ENCODE measurements around the gene FBXL13.
"Not testable (repeated sequence)": the region's sequence is repeated elsewhere in the genome, so short reads cannot be mapped to it uniquely, and the experiment has no call there.

DNA sequence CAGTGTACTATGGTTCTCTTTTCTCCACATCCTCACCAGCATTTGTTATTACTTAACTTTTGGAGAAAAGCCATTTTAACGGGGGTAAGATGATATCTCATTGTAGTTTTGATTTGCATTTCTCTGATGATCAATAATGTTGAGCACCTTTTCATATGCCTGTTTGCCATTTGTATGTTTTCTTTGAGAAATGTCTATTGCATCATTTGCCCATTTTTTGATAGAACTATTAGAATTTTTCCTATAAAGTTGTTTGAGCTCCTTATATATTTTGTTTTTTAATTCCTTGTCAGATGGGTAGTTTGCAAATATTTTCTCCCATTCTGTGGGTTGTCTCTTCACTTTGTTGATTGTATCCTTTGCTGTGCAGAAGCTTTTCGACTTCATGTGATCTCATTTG lies 172.5 kb downstream of the FBXL13 start:
- TF ChIP-seq, protein P1, sequence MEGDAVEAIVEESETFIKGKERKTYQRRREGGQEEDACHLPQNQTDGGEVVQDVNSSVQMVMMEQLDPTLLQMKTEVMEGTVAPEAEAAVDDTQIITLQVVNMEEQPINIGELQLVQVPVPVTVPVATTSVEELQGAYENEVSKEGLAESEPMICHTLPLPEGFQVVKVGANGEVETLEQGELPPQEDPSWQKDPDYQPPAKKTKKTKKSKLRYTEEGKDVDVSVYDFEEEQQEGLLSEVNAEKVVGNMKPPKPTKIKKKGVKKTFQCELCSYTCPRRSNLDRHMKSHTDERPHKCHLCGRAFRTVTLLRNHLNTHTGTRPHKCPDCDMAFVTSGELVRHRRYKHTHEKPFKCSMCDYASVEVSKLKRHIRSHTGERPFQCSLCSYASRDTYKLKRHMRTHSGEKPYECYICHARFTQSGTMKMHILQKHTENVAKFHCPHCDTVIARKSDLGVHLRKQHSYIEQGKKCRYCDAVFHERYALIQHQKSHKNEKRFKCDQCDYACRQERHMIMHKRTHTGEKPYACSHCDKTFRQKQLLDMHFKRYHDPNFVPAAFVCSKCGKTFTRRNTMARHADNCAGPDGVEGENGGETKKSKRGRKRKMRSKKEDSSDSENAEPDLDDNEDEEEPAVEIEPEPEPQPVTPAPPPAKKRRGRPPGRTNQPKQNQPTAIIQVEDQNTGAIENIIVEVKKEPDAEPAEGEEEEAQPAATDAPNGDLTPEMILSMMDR (IDR thresholded peaks at IDR 0.05; ENCODE audit: poor library complexity, severe bottlenecking), result not testable (repeated sequence)
- not testable (repeated sequence) for TF ChIP-seq EZH2 (IDR thresholded peaks at IDR 0.05; ENCODE audit: borderline replicate concordance, insufficient read depth, low read length, poor library complexity, severe bottlenecking); EP300 (conservative IDR thresholded peaks at IDR 0.05; ENCODE audit: poor library complexity, severe bottlenecking); MXI1 (conservative IDR thresholded peaks at IDR 0.05; ENCODE audit: poor library complexity, severe bottlenecking); SMC3 (conservative IDR thresholded peaks at IDR 0.05; ENCODE audit: poor library complexity); TAF1 (IDR thresholded peaks at IDR 0.05; ENCODE audit: low read depth)

Data from neural cell (in vitro differentiated cells).